ENCODE results near the gene NAA60. TPM values are rescaled to one million over a fixed set of nuclear protein-coding genes. Genes with fewer than 3 reads are reported as not detected.
"Not testable (repeated sequence)": the region's sequence is repeated elsewhere in the genome, so short reads cannot be mapped to it uniquely, and the experiment has no call there.

The NAA60 gene
- total RNA-seq, 1 experiment from 2014 or later = 39.4 TPM

GRCh38 chr16:3527216-3527829, 83.8 kb downstream of the NAA60 start:
- BruUV-seq (replicated peaks); intact Hi-C loops (cut with micrococcal nuclease; ENCODE audit: unreplicated experiment); CTCF ChIA-PET; H3K27me3 ChIP-seq (replicated peaks; ENCODE audit: insufficient read depth, low read depth, low read length, poor library complexity); H3K27ac ChIP-seq (ENCODE audit: low read depth, low read length, poor library complexity, severe bottlenecking); POLR2A ChIA-PET (ENCODE audit: low non-redundant PET); H3K4me1 ChIP-seq (ENCODE audit: insufficient read depth, low read length, poor library complexity, severe bottlenecking); H3K9me3 ChIP-seq (ENCODE audit: low read depth, low read length, poor library complexity, severe bottlenecking); H3K4me3 ChIP-seq (ENCODE audit: low read depth, low read length, poor library complexity, severe bottlenecking): not testable (repeated sequence)
- TF ChIP-seq CTCF (conservative IDR thresholded peaks at IDR 0.05; ENCODE audit: low read depth, low read length) = peak; percentile 60
- DNase-seq (ENCODE audit: low spot score) = peak; percentile 67
- H3K36me3 ChIP-seq (ENCODE audit: insufficient read depth, low read length, poor library complexity, severe bottlenecking) = peaks cover 34% of the 10 kb centered on the region

- intact Hi-C loops (cut with micrococcal nuclease; ENCODE audit: unreplicated experiment) = no loop called here
- Histone ChIP-seq H3K27ac (ENCODE audit: low read depth, low read length, poor library complexity, severe bottlenecking) (no peak overlapping the region), H3K4me1 (ENCODE audit: insufficient read depth, low read length, poor library complexity, severe bottlenecking) (no peaks in the 10 kb centered on the region), H3K36me3 (ENCODE audit: insufficient read depth, low read length, poor library complexity, severe bottlenecking) (peaks cover 31% of the 10 kb centered on the region), H3K27me3 (replicated peaks; ENCODE audit: insufficient read depth, low read depth, low read length, poor library complexity) (no peaks in the 10 kb centered on the region), H3K9me3 (ENCODE audit: low read depth, low read length, poor library complexity, severe bottlenecking) (no peaks in the 10 kb centered on the region), H3K4me3 (ENCODE audit: low read depth, low read length, poor library complexity, severe bottlenecking) (no peak overlapping the region)
- ChIA-PET CTCF (no interaction called here), POLR2A (ENCODE audit: low non-redundant PET) (no interaction called here)
- DNase-seq (ENCODE audit: low spot score) = no peak
- TF ChIP-seq EZH2 (IDR thresholded peaks at IDR 0.05; ENCODE audit: borderline replicate concordance, low read depth, low read length, poor library complexity, severe bottlenecking) = no peak
- no peak for TF ChIP-seq CTCF (conservative IDR thresholded peaks at IDR 0.05; ENCODE audit: low read depth, low read length)
- BruUV-seq (replicated peaks) = no TSS peak
Observed at GRCh38 chr16:3528406-3528805, 84.9 kb downstream of the NAA60 start.

- intact Hi-C loops (cut with micrococcal nuclease; ENCODE audit: unreplicated experiment) = no loop called here
- ChIA-PET POLR2A (ENCODE audit: low non-redundant PET) (no interaction called here), CTCF (no interaction called here)
- DNase-seq (ENCODE audit: low spot score) = no peak
- peaks cover 28% of the 10 kb centered on the region for H3K36me3 ChIP-seq (ENCODE audit: insufficient read depth, low read length, poor library complexity, severe bottlenecking)
- no peak overlapping the region for H3K4me3 ChIP-seq (ENCODE audit: low read depth, low read length, poor library complexity, severe bottlenecking)
- H3K4me1 ChIP-seq (ENCODE audit: insufficient read depth, low read length, poor library complexity, severe bottlenecking) = no peaks in the 10 kb centered on the region
- TF ChIP-seq EZH2 (IDR thresholded peaks at IDR 0.05; ENCODE audit: borderline replicate concordance, low read depth, low read length, poor library complexity, severe bottlenecking) (no peak), CTCF (conservative IDR thresholded peaks at IDR 0.05; ENCODE audit: low read depth, low read length) (no peak)
- no TSS peak for BruUV-seq (replicated peaks)
- H3K27ac ChIP-seq (ENCODE audit: low read depth, low read length, poor library complexity, severe bottlenecking) = no peak overlapping the region
- no peaks in the 10 kb centered on the region for H3K27me3 ChIP-seq (replicated peaks; ENCODE audit: insufficient read depth, low read depth, low read length, poor library complexity)
- H3K9me3 ChIP-seq (ENCODE audit: low read depth, low read length, poor library complexity, severe bottlenecking) = no peaks in the 10 kb centered on the region
Observed at GRCh38 chr16:3529175-3529574, 85.7 kb downstream of the NAA60 start.
